ENCODE measurements around the gene TRAP1.
A peak's percentile ranks its signal among the peaks of the same experiment; 100 is the strongest.
"Not testable (repeated sequence)": the region's sequence is repeated elsewhere in the genome, so short reads cannot be mapped to it uniquely, and the experiment has no call there.

Gene TRAP1

GRCh38 chr16:3736116-3736515, 18.8 kb upstream of the TRAP1 start:
- DNase-seq (ENCODE audit: low spot score): no peak

- no peak for DNase-seq (ENCODE audit: low spot score)
Observed at GRCh38 chr16:3735541-3735940, 18.2 kb upstream of the TRAP1 start.

- no peak for DNase-seq (ENCODE audit: low spot score)
Observed at GRCh38 chr16:3734758-3735221, 17.5 kb upstream of the TRAP1 start.

GRCh38 chr16:3734084-3734757, 16.9 kb upstream of the TRAP1 start:
- no peak for DNase-seq (ENCODE audit: low spot score)

GRCh38 chr16:3732171-3732570, 14.8 kb upstream of the TRAP1 start:
- DNase-seq (ENCODE audit: low spot score): no peak

- DNase-seq (ENCODE audit: low spot score): no peak
Observed at GRCh38 chr16:3731126-3731935, 14.0 kb upstream of the TRAP1 start.

GRCh38 chr16:3730161-3731125, 13.1 kb upstream of the TRAP1 start:
- no peak for DNase-seq (ENCODE audit: low spot score)

GRCh38 chr16:3729161-3730112, 12.1 kb upstream of the TRAP1 start:
- DNase-seq (ENCODE audit: low spot score): no peak

- DNase-seq (ENCODE audit: low spot score): no peak
Observed at GRCh38 chr16:3728424-3729160, 11.3 kb upstream of the TRAP1 start.

GRCh38 chr16:3727806-3728381, 10.6 kb upstream of the TRAP1 start:
- DNase-seq (ENCODE audit: low spot score): no peak

GRCh38 chr16:3726021-3726687, 8.8 kb upstream of the TRAP1 start:
- DNase-seq (ENCODE audit: low spot score): no peak

GRCh38 chr16:3725276-3725675, 8.0 kb upstream of the TRAP1 start:
- DNase-seq (ENCODE audit: low spot score): no peak

GRCh38 chr16:3722508-3722907, 5.2 kb upstream of the TRAP1 start:
- DNase-seq (ENCODE audit: low spot score): no peak

GRCh38 chr16:3720418-3720817, 3.1 kb upstream of the TRAP1 start:
- DNase-seq (ENCODE audit: low spot score): no peak

- DNase-seq (ENCODE audit: low spot score): no peak
Observed at GRCh38 chr16:3718628-3719027, 1.3 kb upstream of the TRAP1 start.

GRCh38 chr16:3718019-3718391, 681 bp upstream of the TRAP1 start:
- no peak for DNase-seq (ENCODE audit: low spot score)

- DNase-seq (ENCODE audit: low spot score): peak; percentile 54
Observed at GRCh38 chr16:3716831-3717234, 491 bp downstream of the TRAP1 start.

- no peak for DNase-seq (ENCODE audit: low spot score)
Observed at GRCh38 chr16:3715430-3715829, 1.9 kb downstream of the TRAP1 start.

GRCh38 chr16:3714378-3714777, 2.9 kb downstream of the TRAP1 start:
- not testable (repeated sequence) for DNase-seq (ENCODE audit: low spot score)
